ENCODE measurements around the gene UBXN10. TPM values are rescaled to one million over a fixed set of nuclear protein-coding genes. Genes with fewer than 3 reads are reported as not detected.
A peak's percentile ranks its signal among the peaks of the same experiment; 100 is the strongest.

UBXN10 gene
- total and polyA plus RNA-seq, 2 of the 13 experiments (the other 11 are each of a cell fraction or from before 2014, with no cell fraction given) = 0.04 to 0.05 TPM

- TF ChIP-seq ZMYM2 (CRISPR knock-in tag; IDR thresholded peaks at IDR 0.05) (no peak), ADNP (CRISPR knock-in tag; IDR thresholded peaks at IDR 0.05) (no peak), KAT2B (IDR thresholded peaks at IDR 0.05; ENCODE audit: borderline replicate concordance, low read depth, low read length) (no peak), DDIT3 (CRISPR knock-in tag; IDR thresholded peaks at IDR 0.05) (no peak)
Measured at GRCh38 chr1:20168564-20169491, 17.1 kb upstream of the UBXN10 start (continued).

- Histone ChIP-seq H4K20me1 (ENCODE audit: insufficient read depth, low read length) (no peaks in the 10 kb centered on the region), H3K9ac (ENCODE audit: insufficient read depth, low read depth, low read length) (no peak overlapping the region), H3K4me1 (ENCODE audit: insufficient read depth, low read length) (no peaks in the 10 kb centered on the region), H3K4me3 (replicated peaks in 1 of 3; ENCODE audit: insufficient read depth in 1 of 3, low read depth in 2 of 3, low read length in 3 of 3) (no peak overlapping the region), H3K4me2 (ENCODE audit: low read depth, low read length) (no peak overlapping the region), H3K9me3 (ENCODE audit: low read length) (no peaks in the 10 kb centered on the region), H3K27ac (ENCODE audit: extremely low read length, insufficient read depth, low read length) (no peak overlapping the region), H2AFZ (ENCODE audit: low read length) (no peak overlapping the region), H3K79me2 (ENCODE audit: insufficient read depth, low read length) (no peaks in the 10 kb centered on the region), H3K36me3 (replicated peaks in 1 of 2; ENCODE audit: control insufficient read depth in 1 of 2, insufficient read depth in 2 of 2, low read length in 2 of 2) (no peaks in the 10 kb centered on the region; a peak in 1 of 5 replicates), H3K27me3 (ENCODE audit: control insufficient read depth in 1 of 2, insufficient read depth in 2 of 2, low read length in 2 of 2) (peaks cover 4 to 28% of the 10 kb centered on the region in 2 experiments; a peak in 4 of 5 replicates)
- FAIRE-seq = no peak
- TF ChIP-seq ZBTB33 (CRISPR knock-in tag; IDR thresholded peaks at IDR 0.05) = no peak
- peak; percentile 47 for TF ChIP-seq ZNF629 (CRISPR knock-in tag; conservative IDR thresholded peaks at IDR 0.05)
- peak; percentile 86 for TF ChIP-seq ZNF768 (CRISPR knock-in tag; IDR thresholded peaks at IDR 0.05)
- ChIA-PET POLR2A (no interaction called here), CTCF (ENCODE audit: low intra/inter-chr PET ratio, low total read pairs) (no interaction called here)
- intact Hi-C loops (cut with micrococcal nuclease; ENCODE audit: unreplicated experiment) (no loop called here), in situ Hi-C loops (cut with HindIII; ENCODE audit: extremely low pct_ligation_motif_present, low pct_unique_long_range_greater_than_20kb) (no loop called here)
- no peak for ATAC-seq
- BruUV-seq (replicated peaks) = no TSS peak
- 33% methylated on average over 4 of the region's 5 CpGs for WGBS (ENCODE audit: low lambda C conversion rate)
- DNase-seq (ENCODE audit: low spot score) = no peak
Measured at GRCh38 chr1:20169932-20170331, 16.0 kb upstream of the UBXN10 start.
